ENCODE data around the gene UBE2E1.

The UBE2E1 gene

GRCh38 chr3:23809840-23810342 is 4.1 kb downstream of the UBE2E1 start:
- H3K4me3 ChIP-seq (ENCODE audit: low read depth, low read length) = peak overlapping the region; percentile 71
- TF ChIP-seq CTCF (IDR thresholded peaks at IDR 0.05; ENCODE audit: insufficient read depth, low read depth, low read length, missing control alignments) = no peak

GRCh38 chr3:23810343-23811184 is 4.8 kb downstream of the UBE2E1 start:
- peak overlapping the region; percentile 71 for H3K4me3 ChIP-seq (ENCODE audit: low read depth, low read length)
- TF ChIP-seq CTCF (IDR thresholded peaks at IDR 0.05; ENCODE audit: insufficient read depth, low read depth, low read length, missing control alignments) = peak; percentile 13

More at GRCh38 chr3:23809840-23810342, 4.1 kb downstream of the UBE2E1 start:
- DNase-seq (ENCODE audit: low read depth) = peak; percentile 54

GRCh38 chr3:23811185-23811527 is 5.4 kb downstream of the UBE2E1 start:
- no peak for TF ChIP-seq CTCF (IDR thresholded peaks at IDR 0.05; ENCODE audit: insufficient read depth, low read depth, low read length, missing control alignments)
- H3K4me3 ChIP-seq (ENCODE audit: low read depth, low read length) = peak overlapping the region; percentile 71
- peak; percentile 49 for DNase-seq (ENCODE audit: low read depth)

More at GRCh38 chr3:23810343-23811184, 4.8 kb downstream of the UBE2E1 start:
- DNase-seq (ENCODE audit: low read depth) = peak; percentile 69

- DNase-seq (ENCODE audit: low read depth) = peak; percentile 67
- no peak for TF ChIP-seq CTCF (IDR thresholded peaks at IDR 0.05; ENCODE audit: insufficient read depth, low read depth, low read length, missing control alignments)
- peak overlapping the region; percentile 71 for H3K4me3 ChIP-seq (ENCODE audit: low read depth, low read length)
Observed at GRCh38 chr3:23811919-23812318, 6.2 kb downstream of the UBE2E1 start.

- peak; percentile 22 for DNase-seq (ENCODE audit: low read depth)
- no peak for TF ChIP-seq CTCF (IDR thresholded peaks at IDR 0.05; ENCODE audit: insufficient read depth, low read depth, low read length, missing control alignments)
Observed at GRCh38 chr3:23815879-23816278, 10.1 kb downstream of the UBE2E1 start.

GRCh38 chr3:23816721-23817120 is 11.0 kb downstream of the UBE2E1 start:
- TF ChIP-seq CTCF (IDR thresholded peaks at IDR 0.05; ENCODE audit: insufficient read depth, low read depth, low read length, missing control alignments) = no peak
- no peak overlapping the region for H3K4me3 ChIP-seq (ENCODE audit: low read depth, low read length)

More at GRCh38 chr3:23815879-23816278, 10.1 kb downstream of the UBE2E1 start:
- no peak overlapping the region for H3K4me3 ChIP-seq (ENCODE audit: low read depth, low read length)

More at GRCh38 chr3:23816721-23817120, 11.0 kb downstream of the UBE2E1 start:
- no peak for DNase-seq (ENCODE audit: low read depth)
